HCT116 (cell line): ENCODE measurements around the gene RPL19. TPM values are rescaled to one million over a fixed set of nuclear protein-coding genes. Genes with fewer than 3 reads are reported as not detected.

ENCODE experiments used
- ATAC-seq: fragments of 200-7000 bp; cut with Tn5 transposase; 2 replicates; pipeline ENCODE4 v1.9.1; 2020; ENCODE audit warnings: mild to moderate bottlenecking, moderate library complexity
- BruUV-seq: library from RNA; stranded (reverse); fragments of 400-500 nt; replicated peaks from 2 replicates; lab custom pipeline; 2021; lab: Mats Ljungman, UMichigan
- CTCF ChIA-PET: fragments of 300-600 bp; sonication (Branson Sonifier 250); formaldehyde crosslinking; loops from one replicate; lab custom pipeline; 2021; ENCODE audit warnings: antibody characterized with exemption; lab: Charles Lee
- POLR2A ChIA-PET: fragments of 300-600, 350-600 bp; sonication (Branson Sonifier 250); formaldehyde crosslinking; loops from one replicate; lab custom pipeline; 2021; ENCODE audit warnings: antibody characterized with exemption; lab: Charles Lee
- RAD21 ChIA-PET, 2 experiments: fragments of 300-600 bp; sonication (Branson Sonifier 250); formaldehyde crosslinking; loops; one replicate each; lab custom pipeline; 2023; ENCODE audit warnings: low total read pairs in 2 of 2; ENCODE audit not compliant: uncharacterized antibody in 2 of 2, unreplicated experiment in 2 of 2, low non-redundant PET in 1 of 2; lab: Charles Lee
- DNase-seq: peaks from one replicate; pipeline ENCODE4 v3.0.0-alpha.2; 2010; ENCODE audit warnings: low read depth, low spot score
- H2AFZ ChIP-seq: fragments of 200-600 bp; shearing (Covaris generic), sonication (generic); 2 replicates; pipeline ENCODE4 v1.6.1; 2017; ENCODE audit warnings: low read depth, mixed run types, mixed read lengths, antibody characterized with exemption, low read length; ENCODE audit not compliant: poor library complexity, severe bottlenecking
- H3K27ac ChIP-seq: 2 replicates; pipeline ENCODE4 v1.5.1; 2012; ENCODE audit warnings: low read depth, low read length
- H3K27me3 ChIP-seq: fragments of 200-600 bp; sonication (generic); 2 replicates; pipeline ENCODE4 v1.6.1; 2016; ENCODE audit warnings: mixed run types, low read length, mixed read lengths; ENCODE audit not compliant: insufficient read depth
- H3K36me3 ChIP-seq, 2 experiments: fragments of 200-500 bp in 1 of 2; fragments of 200-600 bp in 1 of 2; sonication (Bioruptor generic) in 1 of 2; sonication (generic) in 1 of 2; 2 replicates each; pipeline versions ENCODE4 v1.5.1 to v1.6.1; 2014 to 2016; ENCODE audit warnings: low read length in 2 of 2, inconsistent platforms in 1 of 2, mixed read lengths in 1 of 2, mixed run types in 1 of 2; ENCODE audit not compliant: insufficient read depth in 2 of 2, control insufficient read depth in 1 of 2
- H3K4me1 ChIP-seq, 2 experiments: fragments of 200-600 bp in 1 of 2; sonication (generic) in 1 of 2; 2 replicates each; pipeline versions ENCODE4 v1.5.1 to v1.6.1; 2012 to 2017; ENCODE audit warnings: low read length in 2 of 2, inconsistent platforms in 1 of 2, mild to moderate bottlenecking in 1 of 2, mixed read lengths in 1 of 2, mixed run types in 1 of 2, moderate library complexity in 1 of 2; ENCODE audit not compliant: insufficient read depth in 2 of 2, control insufficient read depth in 1 of 2
- H3K4me2 ChIP-seq: fragments of 200-600 bp; sonication (generic); 2 replicates; pipeline ENCODE4 v1.6.1; 2017; ENCODE audit warnings: mixed run types, low read length, mixed read lengths
- H3K4me3 ChIP-seq, 2 experiments: fragments of 200-600 bp in 1 of 2; sonication (generic) in 1 of 2; replicated peaks in 1 of 2; 2 replicates each; pipeline ENCODE4 v1.5.1; 2011 to 2016; ENCODE audit warnings: low read length in 2 of 2, control low read depth in 1 of 2, low read depth in 1 of 2, mild to moderate bottlenecking in 1 of 2, mixed read lengths in 1 of 2, mixed run types in 1 of 2
- H3K79me2 ChIP-seq: fragments of 200-600 bp; sonication (generic); 2 replicates; pipeline ENCODE4 v1.6.1; 2017; ENCODE audit warnings: mild to moderate bottlenecking, mixed run types, low read length, moderate library complexity, mixed read lengths; ENCODE audit not compliant: insufficient read depth
- H3K9ac ChIP-seq: fragments of 200-600 bp; sonication (generic); 2 replicates; pipeline ENCODE4 v1.6.1; 2016; ENCODE audit warnings: low read length, mixed read lengths
- H3K9me2 ChIP-seq: fragments of 200-600 bp; sonication (generic), shearing (Covaris generic); 2 replicates; pipeline ENCODE4 v1.6.1; 2017; ENCODE audit warnings: mixed run types, mild to moderate bottlenecking, moderate library complexity; ENCODE audit not compliant: insufficient read depth
- H3K9me3 ChIP-seq, 2 experiments: fragments of 200-500 bp in 1 of 2; fragments of 200-600 bp in 1 of 2; sonication (Bioruptor generic) in 1 of 2; sonication (generic) in 1 of 2; 2 replicates each; pipeline ENCODE4 v1.6.1; 2014 to 2017; ENCODE audit warnings: low read length in 2 of 2, mixed read lengths in 2 of 2, inconsistent platforms in 1 of 2, low read depth in 1 of 2, mild to moderate bottlenecking in 1 of 2, mixed run types in 1 of 2, moderate library complexity in 1 of 2; ENCODE audit not compliant: control insufficient read depth in 1 of 2, insufficient read depth in 1 of 2
- H4K20me1 ChIP-seq: fragments of 200-600 bp; sonication (generic), shearing (Covaris generic); 2 replicates; pipeline ENCODE4 v1.6.1; 2017; ENCODE audit warnings: mixed run types, mild to moderate bottlenecking, moderate library complexity; ENCODE audit not compliant: insufficient read depth
- CEBPB ChIP-seq: IDR thresholded peaks from 2 replicates; pipeline ENCODE4 v1.6.1; 2012; ENCODE audit warnings: low read depth
- EGR1 ChIP-seq: IDR thresholded peaks from 2 replicates; pipeline ENCODE4 v1.6.1; 2012; ENCODE audit warnings: low read depth
- ELF1 ChIP-seq: IDR thresholded peaks from 2 replicates; pipeline ENCODE4 v1.6.1; 2012; ENCODE audit warnings: low read depth, borderline replicate concordance
- JUND ChIP-seq: IDR thresholded peaks from 2 replicates; pipeline ENCODE4 v1.6.1; 2012
- POLR2A ChIP-seq: IDR thresholded peaks from 2 replicates; pipeline ENCODE4 v1.7.0; 2011; ENCODE audit warnings: borderline replicate concordance; ENCODE audit not compliant: insufficient read depth, insufficient read length; ENCODE audit errors: extremely low read depth
- SRF ChIP-seq: IDR thresholded peaks from 2 replicates; pipeline ENCODE4 v1.6.1; 2012; ENCODE audit warnings: low read depth
- YY1 ChIP-seq: IDR thresholded peaks from 2 replicates; pipeline ENCODE4 v1.6.1; 2011; ENCODE audit warnings: low read length, low read depth, moderate library complexity, mild to moderate bottlenecking; ENCODE audit not compliant: insufficient replicate concordance; ENCODE audit errors: extremely low read depth
- intact Hi-C: fragments of 100-400 bp; cut with micrococcal nuclease; formaldehyde crosslinking; loops from 2 replicates; pipeline ENCODE4 v1.10.0; 2022
- total RNA-seq: library from RNA; stranded (reverse); gene quantifications from one replicate; pipeline ENCODE4 v1.2.1, GENCODE V29; 2021; ENCODE audit not compliant: unreplicated experiment
- TF ChIP-seq, protein P1 (sequence below): IDR thresholded peaks from 2 replicates; pipeline ENCODE4 v1.6.1; 2011; ENCODE audit warnings: mild to moderate bottlenecking, low read length, moderate library complexity; ENCODE audit not compliant: insufficient replicate concordance; ENCODE audit errors: extremely low read depth
- TF ChIP-seq, protein P2 (sequence below): IDR thresholded peaks from 2 replicates; pipeline ENCODE4 v1.6.1; 2012
- TF ChIP-seq, protein P3 (sequence below): IDR thresholded peaks from 2 replicates; pipeline ENCODE4 v1.6.1; 2012

RPL19 gene
- total RNA-seq, 1 experiment from 2014 or later: 2,276 TPM

DNA sequence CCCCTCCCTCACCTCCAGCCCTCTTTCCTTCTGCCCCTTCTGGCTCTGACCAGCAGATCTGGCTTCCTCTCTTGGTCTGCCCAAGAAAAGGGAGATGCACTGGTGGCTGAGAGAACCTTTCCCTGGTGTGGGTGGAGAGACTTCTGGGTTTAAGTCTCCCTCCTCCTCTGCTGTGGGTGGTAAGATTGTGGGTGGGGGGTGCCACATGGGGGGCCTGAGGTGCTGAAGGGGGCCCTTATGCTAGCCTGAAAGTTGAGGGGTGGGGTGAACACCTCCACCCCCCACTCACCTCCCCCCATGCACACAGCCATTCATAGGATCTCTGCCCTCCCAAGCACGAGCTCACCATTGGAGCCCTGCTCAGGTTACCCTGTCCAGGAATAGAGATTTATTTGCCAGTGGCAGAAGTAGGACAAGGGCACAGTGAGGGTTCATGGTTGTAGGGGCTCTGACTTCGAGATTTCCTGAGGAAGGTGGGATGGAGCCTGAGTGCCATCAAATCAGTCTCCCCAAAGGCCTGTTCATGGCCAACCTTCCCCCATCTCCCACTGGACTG lies 27.4 kb downstream of the RPL19 start:
- POLR2A ChIA-PET: no interaction called here
- Histone ChIP-seq H3K36me3 (no peaks in the 10 kb centered on the region), H4K20me1 (no peaks in the 10 kb centered on the region), H3K9me2 (no peaks in the 10 kb centered on the region), H3K27me3 (no peaks in the 10 kb centered on the region), H3K9ac (no peak overlapping the region), H3K79me2 (no peaks in the 10 kb centered on the region), H3K9me3 (no peaks in the 10 kb centered on the region), H3K27ac (no peak overlapping the region), H3K4me1 (peaks cover 7 to 25% of the 10 kb centered on the region in 2 experiments), H3K4me3 (no peak overlapping the region), H3K4me2 (no peak overlapping the region), H2AFZ (no peak overlapping the region)
- RAD21 ChIA-PET: no interaction called here
- CTCF ChIA-PET: interaction anchor here (1.1 kb wide), 1 partner anchor 8 kb away, joined by 6 read pairs; no protein-coding TSS in a partner anchor
- DNase-seq: no peak
- no peak for ATAC-seq
- intact Hi-C loops: no loop called here
- TF ChIP-seq, protein P1, sequence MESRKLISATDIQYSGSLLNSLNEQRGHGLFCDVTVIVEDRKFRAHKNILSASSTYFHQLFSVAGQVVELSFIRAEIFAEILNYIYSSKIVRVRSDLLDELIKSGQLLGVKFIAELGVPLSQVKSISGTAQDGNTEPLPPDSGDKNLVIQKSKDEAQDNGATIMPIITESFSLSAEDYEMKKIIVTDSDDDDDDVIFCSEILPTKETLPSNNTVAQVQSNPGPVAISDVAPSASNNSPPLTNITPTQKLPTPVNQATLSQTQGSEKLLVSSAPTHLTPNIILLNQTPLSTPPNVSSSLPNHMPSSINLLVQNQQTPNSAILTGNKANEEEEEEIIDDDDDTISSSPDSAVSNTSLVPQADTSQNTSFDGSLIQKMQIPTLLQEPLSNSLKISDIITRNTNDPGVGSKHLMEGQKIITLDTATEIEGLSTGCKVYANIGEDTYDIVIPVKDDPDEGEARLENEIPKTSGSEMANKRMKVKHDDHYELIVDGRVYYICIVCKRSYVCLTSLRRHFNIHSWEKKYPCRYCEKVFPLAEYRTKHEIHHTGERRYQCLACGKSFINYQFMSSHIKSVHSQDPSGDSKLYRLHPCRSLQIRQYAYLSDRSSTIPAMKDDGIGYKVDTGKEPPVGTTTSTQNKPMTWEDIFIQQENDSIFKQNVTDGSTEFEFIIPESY: no peak
- TF ChIP-seq, protein P2, sequence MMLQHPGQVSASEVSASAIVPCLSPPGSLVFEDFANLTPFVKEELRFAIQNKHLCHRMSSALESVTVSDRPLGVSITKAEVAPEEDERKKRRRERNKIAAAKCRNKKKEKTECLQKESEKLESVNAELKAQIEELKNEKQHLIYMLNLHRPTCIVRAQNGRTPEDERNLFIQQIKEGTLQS: no peak
- TF ChIP-seq YY1: no peak
- TF ChIP-seq SRF: no peak
- TF ChIP-seq ELF1: no peak
- TF ChIP-seq EGR1: no peak
- no peak for TF ChIP-seq CEBPB
- no peak for TF ChIP-seq JUND
- no peak for TF ChIP-seq POLR2A
- TF ChIP-seq, protein P3, sequence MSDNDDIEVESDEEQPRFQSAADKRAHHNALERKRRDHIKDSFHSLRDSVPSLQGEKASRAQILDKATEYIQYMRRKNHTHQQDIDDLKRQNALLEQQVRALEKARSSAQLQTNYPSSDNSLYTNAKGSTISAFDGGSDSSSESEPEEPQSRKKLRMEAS: no peak
- no TSS peak for BruUV-seq
